ENCODE measurements around the gene BSN.

DNA sequence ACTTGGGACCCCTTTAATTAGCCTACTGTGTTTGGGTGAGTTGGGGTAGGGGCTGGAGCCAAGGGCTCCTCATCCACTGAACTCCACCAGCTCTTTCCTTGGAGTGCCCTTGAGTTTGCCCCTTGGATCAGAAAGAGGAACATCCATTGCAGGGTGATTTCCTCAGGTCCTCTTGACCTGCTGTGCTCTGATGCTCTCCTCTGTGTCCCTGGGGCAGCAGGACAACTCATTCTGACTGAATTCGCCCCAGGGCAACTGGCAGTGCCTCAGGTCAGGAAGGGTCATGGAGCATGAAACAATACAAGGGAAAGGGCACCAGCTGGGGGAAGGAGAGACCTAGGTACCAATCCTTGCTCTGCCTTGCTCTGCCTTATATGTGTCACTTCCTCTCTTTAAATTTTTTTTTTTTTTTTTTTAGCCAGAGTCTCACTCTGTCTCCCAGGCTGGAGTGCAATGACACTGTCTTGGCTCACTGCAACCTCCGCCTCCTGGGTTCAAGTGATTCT is 47.8 kb downstream of the BSN start:
- TF ChIP-seq, protein P1, sequence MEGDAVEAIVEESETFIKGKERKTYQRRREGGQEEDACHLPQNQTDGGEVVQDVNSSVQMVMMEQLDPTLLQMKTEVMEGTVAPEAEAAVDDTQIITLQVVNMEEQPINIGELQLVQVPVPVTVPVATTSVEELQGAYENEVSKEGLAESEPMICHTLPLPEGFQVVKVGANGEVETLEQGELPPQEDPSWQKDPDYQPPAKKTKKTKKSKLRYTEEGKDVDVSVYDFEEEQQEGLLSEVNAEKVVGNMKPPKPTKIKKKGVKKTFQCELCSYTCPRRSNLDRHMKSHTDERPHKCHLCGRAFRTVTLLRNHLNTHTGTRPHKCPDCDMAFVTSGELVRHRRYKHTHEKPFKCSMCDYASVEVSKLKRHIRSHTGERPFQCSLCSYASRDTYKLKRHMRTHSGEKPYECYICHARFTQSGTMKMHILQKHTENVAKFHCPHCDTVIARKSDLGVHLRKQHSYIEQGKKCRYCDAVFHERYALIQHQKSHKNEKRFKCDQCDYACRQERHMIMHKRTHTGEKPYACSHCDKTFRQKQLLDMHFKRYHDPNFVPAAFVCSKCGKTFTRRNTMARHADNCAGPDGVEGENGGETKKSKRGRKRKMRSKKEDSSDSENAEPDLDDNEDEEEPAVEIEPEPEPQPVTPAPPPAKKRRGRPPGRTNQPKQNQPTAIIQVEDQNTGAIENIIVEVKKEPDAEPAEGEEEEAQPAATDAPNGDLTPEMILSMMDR (conservative IDR thresholded peaks at IDR 0.05), result no peak
- no peak for TF ChIP-seq EZH2 (IDR thresholded peaks at IDR 0.05; ENCODE audit: low read depth)
